Testis (tissue), 3 donors: ENCODE measurements around the gene ATP1A1. TPM values are rescaled to one million over a fixed set of nuclear protein-coding genes. Genes with fewer than 3 reads are reported as not detected.

ENCODE experiments used
- DNase-seq: peaks from one replicate; pipeline ENCODE4 v3.0.0-alpha.2; 2019
- H3K27ac ChIP-seq, 2 donors: fragments of 200-600 bp; sonication (generic); one replicate each; pipeline ENCODE4 v1.5.1; 2019
- H3K27me3 ChIP-seq: fragments of 200-600 bp; sonication (generic); one replicate; pipeline ENCODE4 v1.5.1; 2019
- H3K36me3 ChIP-seq: fragments of 200-600 bp; sonication (generic); one replicate; pipeline ENCODE4 v1.5.1; 2017; ENCODE audit warnings: low read depth; ENCODE audit errors: missing control alignments
- H3K4me1 ChIP-seq: fragments of 200-600 bp; sonication (generic); one replicate; pipeline ENCODE4 v1.5.1; 2019
- H3K4me3 ChIP-seq, 2 donors: fragments of 200-600 bp; sonication (generic); one replicate each; pipeline ENCODE4 v1.5.1; 2017 to 2019
- H3K9me3 ChIP-seq: fragments of 200-600 bp; sonication (generic); one replicate; pipeline ENCODE4 v1.5.1; 2017
- POLR2A ChIP-seq: fragments of 450-650 bp; IDR thresholded peaks from one replicate; pipeline ENCODE4 v1.6.1; 2017; ENCODE audit warnings: antibody characterized with exemption, mild to moderate bottlenecking, moderate library complexity
- WGBS, 2 donors: methylation state at CpG; one replicate each; pipeline ENCODE4 v1.1.5; 2018; 5-methylcytosine and 5-hydroxymethylcytosine counted together
- intact Hi-C: fragments of 100-400 bp; cut with DNase I; formaldehyde crosslinking; loops from one replicate; pipeline ENCODE4 v1.15.1; 2023; ENCODE audit warnings: low total_unique reads
- polyA plus RNA-seq: library from polyadenylated mRNA; stranded (reverse); fragments of 350-450 nt; fragmentation: Illumina TruSeq; extraction: RNeasy Lipid Tissue Mini Kit (QIAGEN cat#74804); gene quantifications from one replicate; pipeline ENCODE4 v1.2.3, GENCODE V29; 2014; ENCODE audit warnings: low read depth, low replicate concordance; ENCODE audit not compliant: insufficient read depth
- total RNA-seq, 2 donors: library from RNA; depleted of rRNA; stranded (reverse); fragments of >200 nt; gene quantifications; one replicate each; pipeline ENCODE4 v1.2.3, GENCODE V29; 2016
- TF ChIP-seq, protein P1 (sequence below), 3 experiments: fragments of 450-650 bp in 2 of 3; fragments of 200-600 bp in 1 of 3; sonication (generic) in 1 of 3; IDR thresholded peaks; one replicate each; pipeline ENCODE4 v1.5.1; 2016 to 2019; ENCODE audit warnings: antibody characterized with exemption in 3 of 3, mild to moderate bottlenecking in 2 of 3, moderate library complexity in 1 of 3

The ATP1A1 gene
- total and polyA plus RNA-seq, 3 donors from 2014 or later: 394 to 561 (median 444) TPM

DNA sequence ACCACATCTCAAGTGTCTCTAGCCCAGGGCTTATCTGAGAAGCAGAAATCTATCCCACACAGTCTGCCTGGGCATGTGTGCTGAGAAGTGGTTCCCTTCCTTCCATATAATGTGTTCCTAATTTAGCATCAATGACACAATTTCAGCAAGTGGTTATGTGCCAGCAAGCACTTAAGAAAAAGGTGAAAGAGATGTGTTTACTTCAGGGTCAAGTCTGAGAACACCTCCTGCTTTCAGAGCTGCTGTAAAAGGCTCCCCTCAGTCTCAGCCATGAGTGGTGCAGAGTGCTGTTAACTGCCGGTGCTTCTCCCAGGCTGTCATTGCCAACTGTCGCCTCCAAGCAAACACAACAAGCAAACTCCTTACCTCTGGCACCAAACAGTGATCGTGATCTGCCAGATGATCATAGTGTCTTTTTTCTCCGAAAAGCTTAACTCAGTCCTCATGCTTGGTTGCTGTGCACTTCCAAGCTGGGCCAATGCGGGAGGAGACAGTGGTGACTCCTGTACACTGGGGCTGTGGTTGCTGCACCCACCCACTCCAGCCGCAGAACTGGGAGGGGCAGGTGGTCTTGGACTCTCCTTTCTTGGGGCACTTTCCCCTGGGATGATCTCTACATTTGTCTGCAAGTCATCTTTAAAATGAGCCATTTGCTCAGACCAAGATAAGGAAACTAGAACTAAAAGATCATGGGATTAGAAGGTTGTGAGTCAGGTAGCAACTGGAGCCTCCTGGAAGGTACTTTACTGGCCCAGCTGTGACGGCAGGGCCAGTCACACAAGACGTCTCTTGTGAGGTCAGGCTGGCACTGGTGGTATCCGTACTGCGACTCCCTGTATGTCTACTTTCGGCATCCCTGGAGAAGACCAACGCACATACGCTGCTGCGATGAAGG, 32.4 kb downstream of the ATP1A1 start:
- no peak for TF ChIP-seq POLR2A
- TF ChIP-seq, protein P1, sequence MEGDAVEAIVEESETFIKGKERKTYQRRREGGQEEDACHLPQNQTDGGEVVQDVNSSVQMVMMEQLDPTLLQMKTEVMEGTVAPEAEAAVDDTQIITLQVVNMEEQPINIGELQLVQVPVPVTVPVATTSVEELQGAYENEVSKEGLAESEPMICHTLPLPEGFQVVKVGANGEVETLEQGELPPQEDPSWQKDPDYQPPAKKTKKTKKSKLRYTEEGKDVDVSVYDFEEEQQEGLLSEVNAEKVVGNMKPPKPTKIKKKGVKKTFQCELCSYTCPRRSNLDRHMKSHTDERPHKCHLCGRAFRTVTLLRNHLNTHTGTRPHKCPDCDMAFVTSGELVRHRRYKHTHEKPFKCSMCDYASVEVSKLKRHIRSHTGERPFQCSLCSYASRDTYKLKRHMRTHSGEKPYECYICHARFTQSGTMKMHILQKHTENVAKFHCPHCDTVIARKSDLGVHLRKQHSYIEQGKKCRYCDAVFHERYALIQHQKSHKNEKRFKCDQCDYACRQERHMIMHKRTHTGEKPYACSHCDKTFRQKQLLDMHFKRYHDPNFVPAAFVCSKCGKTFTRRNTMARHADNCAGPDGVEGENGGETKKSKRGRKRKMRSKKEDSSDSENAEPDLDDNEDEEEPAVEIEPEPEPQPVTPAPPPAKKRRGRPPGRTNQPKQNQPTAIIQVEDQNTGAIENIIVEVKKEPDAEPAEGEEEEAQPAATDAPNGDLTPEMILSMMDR (IDR thresholded peaks at IDR 0.05): no peak
- Histone ChIP-seq H3K27me3 (no peaks in the 10 kb centered on the region), H3K4me1 (no peaks in the 10 kb centered on the region), H3K4me3 (no peak overlapping the region), H3K36me3 (no peaks in the 10 kb centered on the region), H3K9me3 (no peaks in the 10 kb centered on the region), H3K27ac (no peak overlapping the region)
- intact Hi-C loops: no loop called here
- WGBS, 2 donors: 65 to 77% methylated on average over 9 to 14 of the region's 14 CpGs
- DNase-seq: no peak

DNA sequence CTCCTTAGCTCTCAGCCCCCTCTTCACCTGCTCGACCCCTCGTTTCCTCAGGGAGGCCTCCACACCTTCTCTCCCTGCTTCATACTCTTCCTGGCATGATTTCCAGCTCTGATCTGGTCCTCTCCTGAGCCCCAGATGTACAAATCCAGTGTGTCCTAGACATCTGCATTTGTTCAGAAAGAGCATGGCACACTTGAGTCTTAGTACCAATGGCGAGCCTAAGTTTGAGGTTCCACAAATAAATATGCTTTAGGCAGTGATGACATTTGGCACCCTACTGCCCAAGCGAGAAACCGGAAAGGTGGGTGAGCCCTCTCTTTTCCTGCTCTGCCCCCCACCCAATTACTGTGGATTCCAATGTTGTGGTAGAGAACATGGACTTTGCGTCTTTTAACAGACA, 34.0 kb downstream of the ATP1A1 start:
- H3K27ac ChIP-seq: no peak overlapping the region
- H3K27me3 ChIP-seq: no peaks in the 10 kb centered on the region
- no peak for TF ChIP-seq POLR2A
- TF ChIP-seq, protein P1 (IDR thresholded peaks at IDR 0.05): no peak
- intact Hi-C loops: no loop called here
- H3K4me3 ChIP-seq: no peak overlapping the region
- no peaks in the 10 kb centered on the region for H3K9me3 ChIP-seq
- WGBS, 2 donors: 94 to 96% methylated on average over 6 of the region's 6 CpGs
- no peak for DNase-seq
- no peaks in the 10 kb centered on the region for H3K36me3 ChIP-seq
- no peaks in the 10 kb centered on the region for H3K4me1 ChIP-seq

DNA sequence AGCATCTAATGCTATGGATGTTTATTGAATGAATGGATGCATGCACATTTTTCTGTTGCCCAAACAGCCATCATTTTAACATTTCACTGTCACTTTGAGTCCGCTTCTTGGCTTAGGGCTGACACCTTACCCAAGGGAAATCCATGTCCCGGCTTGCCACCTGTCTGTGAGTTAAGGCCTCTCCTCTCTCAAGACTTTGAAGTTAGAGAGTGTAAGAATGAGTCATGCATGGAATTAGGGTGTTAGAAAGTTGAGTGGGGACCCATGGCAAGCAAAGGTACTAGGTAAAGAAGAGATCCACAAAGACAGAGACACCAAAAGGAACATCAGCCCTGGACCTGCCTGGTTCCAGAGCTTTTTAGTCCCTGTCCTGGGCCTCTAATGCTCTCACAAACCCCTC, 35.1 kb downstream of the ATP1A1 start:
- H3K4me1 ChIP-seq: no peaks in the 10 kb centered on the region
- DNase-seq: no peak
- 91 to 98% methylated on average over 2 of the region's 2 CpGs for WGBS, 2 donors
- intact Hi-C loops: no loop called here
- H3K27ac ChIP-seq: no peak overlapping the region
- TF ChIP-seq, protein P1 (IDR thresholded peaks at IDR 0.05): no peak
- TF ChIP-seq POLR2A: no peak
- H3K36me3 ChIP-seq: no peaks in the 10 kb centered on the region
- no peak overlapping the region for H3K4me3 ChIP-seq
- H3K9me3 ChIP-seq: no peaks in the 10 kb centered on the region
- no peaks in the 10 kb centered on the region for H3K27me3 ChIP-seq

DNA sequence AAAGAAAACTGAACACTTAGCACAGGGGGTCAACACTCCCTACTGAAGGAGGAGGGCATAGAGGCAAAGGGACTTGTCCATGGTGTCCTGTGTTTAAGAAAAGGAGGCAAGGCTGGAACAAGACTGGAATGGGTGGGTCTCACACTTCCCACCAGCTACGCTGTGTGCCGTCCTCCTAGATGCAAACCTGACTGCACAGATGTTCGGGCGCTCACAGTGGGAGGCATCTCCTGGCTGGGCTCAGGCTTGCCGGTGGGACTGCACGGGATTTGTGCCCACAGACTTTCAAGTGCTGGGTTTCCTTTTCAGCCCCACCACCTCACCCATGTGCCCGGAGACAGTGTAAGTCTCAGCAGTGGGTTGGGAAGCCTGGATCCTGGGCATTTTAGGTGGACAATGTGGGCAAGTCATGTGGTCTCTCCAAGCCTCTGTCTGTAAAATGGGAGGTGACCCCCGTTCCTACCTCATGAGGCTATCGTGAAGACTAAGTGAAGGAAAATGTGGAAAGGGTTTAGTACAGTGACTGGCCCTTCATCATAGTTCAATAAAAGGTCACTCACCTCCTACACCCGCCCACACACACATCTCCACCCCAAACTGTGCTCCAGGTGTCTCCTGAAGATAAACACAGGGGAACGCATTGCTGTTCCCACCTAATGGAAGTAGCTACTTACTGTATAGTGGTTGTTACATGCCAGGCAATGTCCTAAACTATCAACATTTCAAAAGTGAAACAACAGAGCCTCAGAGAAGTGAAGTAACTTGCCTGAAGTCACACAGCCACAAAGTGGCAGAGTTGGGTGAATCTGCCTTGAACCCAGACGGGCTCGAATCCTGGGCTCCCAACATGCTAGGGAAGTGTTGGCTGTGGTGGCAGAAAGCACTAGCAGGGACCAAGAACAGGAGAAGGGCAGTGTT, 36.0 kb downstream of the ATP1A1 start:
- 79 to 89% methylated on average over 8 to 13 of the region's 13 CpGs for WGBS, 2 donors
- DNase-seq: no peak
- Histone ChIP-seq H3K27me3 (no peaks in the 10 kb centered on the region), H3K9me3 (no peaks in the 10 kb centered on the region), H3K27ac (no peak overlapping the region), H3K4me3 (no peak overlapping the region), H3K4me1 (no peaks in the 10 kb centered on the region), H3K36me3 (no peaks in the 10 kb centered on the region)
- no peak for TF ChIP-seq POLR2A
- TF ChIP-seq, protein P1 (IDR thresholded peaks at IDR 0.05): no peak
- intact Hi-C loops: no loop called here
